ENCODE measurements around the gene XPA.

Gene XPA

GRCh38 chr9:97658707-97659106 is 38.4 kb downstream of the XPA start:
- no peak for DNase-seq (ENCODE audit: low read depth in 2 of 2, low spot score in 1 of 2)

DNA sequence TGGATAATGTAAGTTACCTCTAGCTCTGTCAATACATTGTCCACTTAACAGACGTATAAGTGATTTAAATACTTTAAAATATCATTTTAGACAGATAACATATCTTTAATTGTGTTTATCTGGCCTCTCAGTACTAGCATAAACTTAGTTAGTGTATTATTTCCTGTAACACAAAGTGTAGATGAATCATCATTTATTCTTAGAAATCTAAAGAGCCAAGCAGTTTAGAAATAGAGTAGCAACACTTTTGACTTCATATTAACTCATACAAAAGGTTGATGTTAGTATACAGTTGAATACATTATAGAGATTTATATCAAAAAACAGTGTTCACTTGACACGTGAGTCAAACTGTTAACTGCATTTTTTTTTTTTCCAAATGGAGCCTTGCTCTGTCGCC is 45.5 kb downstream of the XPA start:
- DNase-seq (ENCODE audit: low read depth in 2 of 2, low spot score in 1 of 2) = no peak

GRCh38 chr9:97647996-97648395 is 49.1 kb downstream of the XPA start:
- no peak for DNase-seq (ENCODE audit: low read depth in 2 of 2, low spot score in 1 of 2)

DNA sequence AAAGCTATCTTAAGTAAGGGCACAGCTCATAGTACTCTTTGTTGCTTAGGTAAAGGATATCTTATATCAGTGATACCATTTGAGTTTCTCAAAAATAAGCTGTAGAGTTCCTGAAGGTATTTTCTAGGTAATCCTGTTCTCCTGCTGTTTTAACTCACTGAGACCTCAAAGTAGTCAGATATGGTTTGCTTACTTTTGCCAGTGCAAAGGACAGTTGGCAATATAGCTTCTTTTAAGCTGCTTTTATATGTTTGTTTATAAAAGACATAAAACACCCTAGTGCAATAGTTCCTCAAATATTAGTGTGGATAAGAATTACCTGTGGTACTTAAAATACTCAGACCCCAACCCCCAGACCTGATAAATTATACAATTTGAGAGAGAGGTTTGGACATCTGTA is 51.4 kb downstream of the XPA start:
- no peak for DNase-seq (ENCODE audit: low read depth in 2 of 2, low spot score in 1 of 2)

GRCh38 chr9:97640325-97640724 is 56.8 kb downstream of the XPA start:
- DNase-seq (ENCODE audit: low read depth in 2 of 2, low spot score in 1 of 2) = no peak

- no peak for DNase-seq (ENCODE audit: low read depth in 2 of 2, low spot score in 1 of 2)
Measured at GRCh38 chr9:97638666-97639065, 58.5 kb downstream of the XPA start.

- DNase-seq (ENCODE audit: low read depth in 2 of 2, low spot score in 1 of 2) = no peak
Measured at GRCh38 chr9:97636903-97637302, 60.2 kb downstream of the XPA start.

DNA sequence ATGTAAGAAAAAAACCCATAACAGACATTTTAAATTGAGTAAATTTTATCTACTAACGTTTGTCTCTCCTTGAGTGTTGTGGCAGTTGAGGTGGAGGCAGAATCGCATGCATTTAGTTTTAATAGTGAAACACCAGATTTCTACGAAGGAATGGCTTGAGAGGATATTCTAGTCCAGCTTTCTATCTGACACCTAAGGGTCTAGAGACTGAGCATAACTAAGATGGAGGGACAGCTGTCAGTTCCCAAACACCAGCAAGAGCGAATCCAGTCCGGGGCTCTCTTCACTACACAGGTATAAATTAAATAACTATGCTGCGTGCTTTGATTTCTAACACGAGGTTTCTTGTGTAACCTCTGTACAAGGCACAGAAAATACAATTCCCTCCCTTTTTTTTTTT is 62.1 kb downstream of the XPA start:
- DNase-seq (ENCODE audit: low read depth in 2 of 2, low spot score in 1 of 2) = no peak

DNA sequence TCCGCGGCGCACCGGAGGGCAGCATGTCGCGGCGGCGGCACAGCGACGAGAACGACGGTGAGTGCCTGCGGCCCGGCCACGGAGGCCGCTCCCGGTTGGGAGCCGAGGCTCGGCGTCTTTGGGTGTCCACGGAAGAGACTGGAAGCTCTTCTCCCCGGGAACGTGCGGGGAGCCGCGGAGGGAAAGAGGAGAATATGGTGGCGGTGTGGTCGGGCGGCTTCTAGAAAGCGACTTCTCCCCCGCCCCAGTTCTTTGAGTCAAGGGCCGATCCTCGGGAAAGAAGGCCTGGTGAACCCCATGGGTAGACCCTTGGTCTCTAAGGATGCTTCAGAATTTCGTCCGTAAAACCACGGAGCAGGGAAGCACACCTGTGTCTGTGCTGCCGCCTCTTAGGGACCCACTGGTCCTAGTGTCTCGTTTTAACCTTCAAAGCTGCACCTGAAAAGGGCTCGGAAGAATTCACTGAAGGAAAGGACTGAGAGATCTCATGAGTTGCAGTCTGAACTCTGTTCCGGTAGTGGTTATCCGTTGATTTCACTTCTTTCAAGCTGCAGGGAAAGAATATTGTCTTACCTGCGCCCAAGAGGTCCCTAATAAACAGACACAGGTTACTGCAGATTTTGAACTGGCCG is 63.2 kb downstream of the XPA start:
- DNase-seq (ENCODE audit: low read depth in 2 of 2, low spot score in 1 of 2) = no peak

- peak; percentile 85 to 88 for DNase-seq (ENCODE audit: low read depth in 2 of 2, low spot score in 1 of 2)
Measured at GRCh38 chr9:97632985-97633858, 63.9 kb downstream of the XPA start, which contains the start of the genes NCBP1 and TSTD2. Gene NCBP1, plus strand, starts transcription at chr9:97633821. Its CDS starts 61 bp downstream, at chr9:97633882. Gene TSTD2, minus strand, starts transcription at chr9:97633368. Its CDS starts 5,806 bp downstream, at chr9:97627562.

GRCh38 chr9:97632248-97632984 is 64.7 kb downstream of the XPA start:
- DNase-seq (ENCODE audit: low read depth in 2 of 2, low spot score in 1 of 2) = no peak

DNA sequence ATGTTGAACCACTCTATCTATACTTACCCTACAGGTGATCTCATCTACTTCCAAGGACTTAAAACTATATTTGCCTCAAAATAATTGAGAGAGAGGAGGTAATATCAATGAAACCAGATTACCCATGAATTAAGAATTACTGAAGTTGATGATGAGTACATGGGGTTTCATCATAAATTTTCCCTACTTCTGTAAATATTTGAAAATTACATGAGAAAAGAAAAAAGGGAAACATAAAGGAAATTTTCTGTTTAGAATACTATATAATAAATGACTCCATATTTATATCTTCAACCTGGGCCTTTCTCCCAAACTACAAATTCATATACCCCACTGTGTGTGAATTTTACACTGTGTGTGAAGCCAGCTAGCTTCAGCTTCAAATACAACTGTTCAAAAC is 66.5 kb downstream of the XPA start:
- DNase-seq (ENCODE audit: low read depth in 2 of 2, low spot score in 1 of 2) = no peak

DNA sequence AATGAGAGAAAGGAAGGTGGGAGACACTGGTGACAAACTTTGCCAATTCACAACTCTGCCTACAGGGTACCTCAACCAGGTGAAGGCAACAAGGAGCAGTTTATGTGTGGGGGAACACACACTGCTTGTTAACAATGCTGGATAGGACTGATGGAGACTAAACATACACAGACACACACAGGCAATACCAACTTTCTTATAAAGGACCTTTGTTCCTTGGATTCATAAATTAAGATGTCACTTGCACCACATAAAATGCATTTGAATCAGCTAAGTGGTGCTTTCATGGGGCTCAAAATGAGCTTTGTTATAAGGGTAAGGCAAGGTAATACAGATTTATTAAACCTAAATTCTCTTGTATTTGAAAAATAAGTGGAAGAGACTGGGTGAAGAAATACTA is 68.0 kb downstream of the XPA start:
- no peak for DNase-seq (ENCODE audit: low read depth in 2 of 2, low spot score in 1 of 2)

- DNase-seq (ENCODE audit: low read depth in 2 of 2, low spot score in 1 of 2) = no peak
Measured at GRCh38 chr9:97628668-97629067, 68.5 kb downstream of the XPA start.

- no peak for DNase-seq (ENCODE audit: low read depth in 2 of 2, low spot score in 1 of 2)
Measured at GRCh38 chr9:97627624-97628023, 69.5 kb downstream of the XPA start.

DNA sequence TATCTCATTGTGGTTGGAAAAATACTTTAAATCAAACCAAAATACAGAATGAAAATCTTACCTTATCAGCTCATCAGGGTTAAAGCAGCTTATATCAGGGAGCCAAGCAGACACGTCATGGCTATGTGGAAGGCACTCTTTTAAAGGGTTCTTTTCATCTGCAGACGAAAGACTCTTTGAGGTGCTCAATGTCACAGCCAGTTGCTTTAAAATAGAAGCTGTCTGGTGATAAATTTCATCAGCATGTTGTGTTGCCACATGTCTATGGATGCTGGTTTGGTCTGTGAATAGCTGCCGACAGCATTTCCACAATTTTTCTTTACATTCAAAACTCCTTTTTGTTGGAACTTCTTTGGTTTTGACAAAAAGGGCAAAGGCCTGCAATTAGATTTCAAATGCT is 71.5 kb downstream of the XPA start:
- no peak for DNase-seq (ENCODE audit: low read depth in 2 of 2, low spot score in 1 of 2)
